HG03378 (cell line): ENCODE data around the gene CD86.

Experiments
- ATAC-seq: cut with Tn5 transposase; IDR thresholded peaks from one replicate; pipeline ENCODE4 v1.9.1; 2021; ENCODE audit warnings: mild to moderate bottlenecking, moderate library complexity; ENCODE audit not compliant: unreplicated experiment

The CD86 gene

GRCh38 chr3:122058294-122058693, 3.1 kb downstream of the CD86 start:
- ATAC-seq: no peak

- ATAC-seq: no peak
These were observed 5.0 kb downstream of the CD86 start for GRCh38 chr3:122060040-122060698.

GRCh38 chr3:122063908-122064307, 8.7 kb downstream of the CD86 start:
- no peak for ATAC-seq

- ATAC-seq: no peak
These were observed 9.2 kb downstream of the CD86 start for GRCh38 chr3:122064326-122064725.

- peak; percentile 4 for ATAC-seq
These were observed 11.4 kb downstream of the CD86 start for GRCh38 chr3:122066331-122067213.

- ATAC-seq: peak; percentile 53
These were observed 12.0 kb downstream of the CD86 start for GRCh38 chr3:122067214-122067550.

- ATAC-seq: peak; percentile 37
These were observed 12.6 kb downstream of the CD86 start for GRCh38 chr3:122067588-122068240.

GRCh38 chr3:122074621-122075265, 19.6 kb downstream of the CD86 start:
- peak; percentile 47 for ATAC-seq

- ATAC-seq: peak; percentile 0
These were observed 21.5 kb downstream of the CD86 start for GRCh38 chr3:122076491-122077292.

- ATAC-seq: peak; percentile 25
These were observed 22.4 kb downstream of the CD86 start for GRCh38 chr3:122077293-122078234.

GRCh38 chr3:122078235-122078935, 23.2 kb downstream of the CD86 start:
- ATAC-seq: no peak

GRCh38 chr3:122079524-122080206, 24.5 kb downstream of the CD86 start:
- no peak for ATAC-seq

GRCh38 chr3:122080207-122080587, 25.0 kb downstream of the CD86 start:
- ATAC-seq: no peak

GRCh38 chr3:122081543-122082247, 26.5 kb downstream of the CD86 start:
- ATAC-seq: peak; percentile 63

- no peak for ATAC-seq
These were observed 27.2 kb downstream of the CD86 start for GRCh38 chr3:122082357-122082756.

- no peak for ATAC-seq
These were observed 29.6 kb downstream of the CD86 start for GRCh38 chr3:122084799-122085198.

GRCh38 chr3:122085673-122086072, 30.5 kb downstream of the CD86 start:
- ATAC-seq: no peak

- ATAC-seq: no peak
These were observed 33.4 kb downstream of the CD86 start for GRCh38 chr3:122088531-122088930.
